B cell (primary cell): Measurements from ENCODE around the gene WDR62.

Experiments used
- CTCF ChIP-seq: fragments of 200-600 bp; IDR thresholded peaks from one replicate; pipeline ENCODE4 v1.8.0; 2022; ENCODE audit warnings: antibody characterized with exemption, mild to moderate bottlenecking
- EZH2 ChIP-seq: IDR thresholded peaks from 2 replicates; pipeline ENCODE4 v1.6.1; 2012; ENCODE audit warnings: borderline replicate concordance, low read depth, mild to moderate bottlenecking, moderate library complexity, low read length; ENCODE audit not compliant: insufficient read depth, poor library complexity, severe bottlenecking

- TF ChIP-seq CTCF = no peak
- TF ChIP-seq EZH2 = no peak
Measured at GRCh38 chr19:36073121-36073876, 18.6 kb downstream of the WDR62 start.
